ENCODE measurements around the gene MAPK14. TPM values are rescaled to one million over a fixed set of nuclear protein-coding genes. Genes with fewer than 3 reads are reported as not detected.
A peak's percentile ranks its signal among the peaks of the same experiment; 100 is the strongest.
"Not testable (repeated sequence)": the region's sequence is repeated elsewhere in the genome, so short reads cannot be mapped to it uniquely, and the experiment has no call there.

Gene MAPK14
- 60.4 and 70.7 TPM in 2 replicates for total RNA-seq (2021)
- Bru-seq, nascent RNA: percentile 89 among the genes with signal in this experiment
- BruChase-seq, experiment 1, labeled RNA remaining after a 2-hour chase: percentile 90 among the genes with signal in this experiment
- percentile 82 among the genes with signal in this experiment for BruChase-seq, experiment 2, labeled RNA remaining after a 6-hour chase
- long read RNA-seq, full-length matches to known transcripts: 46 of 61 reads
- long read RNA-seq, partial matches to known transcripts: 3 of 61 reads
- long read RNA-seq, other reads (novel, unspliced or antisense): 12 of 61 reads

DNA sequence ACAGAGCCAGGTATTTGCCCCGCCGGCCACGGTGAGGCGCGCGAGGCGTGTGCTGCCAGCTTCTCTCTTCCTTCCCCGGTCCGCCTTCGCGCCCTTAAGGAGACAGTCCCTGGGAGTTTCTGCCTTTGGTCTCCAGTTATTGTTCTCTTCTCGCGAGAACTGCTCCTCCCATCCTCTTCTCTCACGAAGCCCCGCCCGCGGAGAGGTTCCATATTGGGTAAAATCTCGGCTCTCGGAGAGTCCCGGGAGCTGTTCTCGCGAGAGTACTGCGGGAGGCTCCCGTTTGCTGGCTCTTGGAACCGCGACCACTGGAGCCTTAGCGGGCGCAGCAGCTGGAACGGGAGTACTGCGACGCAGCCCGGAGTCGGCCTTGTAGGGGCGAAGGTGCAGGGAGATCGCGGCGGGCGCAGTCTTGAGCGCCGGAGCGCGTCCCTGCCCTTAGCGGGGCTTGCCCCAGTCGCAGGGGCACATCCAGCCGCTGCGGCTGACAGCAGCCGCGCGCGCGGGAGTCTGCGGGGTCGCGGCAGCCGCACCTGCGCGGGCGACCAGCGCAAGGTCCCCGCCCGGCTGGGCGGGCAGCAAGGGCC is at the start of gene MAPK14:
TSS of gene MAPK14 (plus strand) at position 308 of the 587 bp plus-strand sequence. CDS start 350 bp downstream, outside the sequence.
- Histone ChIP-seq H3K27ac (peak within 1 kb of the TSS; percentile 87), H3K4me2 (peak within 1 kb of the TSS; percentile 96), H3K27me3 (ENCODE audit: insufficient read depth, low read depth) (no peaks in the 10 kb centered on the region), H3K36me3 (ENCODE audit: low read depth) (peaks cover 2% of the 10 kb centered on the region; the same call in 1 of the 2 replicates), H2AFZ (peak within 1 kb of the TSS; percentile 95), H4K20me1 (ENCODE audit: insufficient read depth) (0 out of 2 replicates have a peak, but pooled peaks cover 4% of the 10 kb centered on the region), H3F3A (ENCODE audit: insufficient read depth, low read depth) (peaks cover 19% of the 10 kb centered on the region; the same call in 1 of the 2 replicates), H3K9me2 (ENCODE audit: insufficient read depth) (no peaks in the 10 kb centered on the region), H3K4me1 (replicated peaks; ENCODE audit: insufficient read depth) (peaks cover 8% of the 10 kb centered on the region), H3K9me3 (ENCODE audit: insufficient read depth, low read depth) (no peaks in the 10 kb centered on the region), H3K4me3 (peak within 1 kb of the TSS; percentile 85), H3K79me2 (ENCODE audit: low read depth) (peaks cover 50% of the 10 kb centered on the region)
- intact Hi-C loops (cut with micrococcal nuclease; ENCODE audit: unreplicated experiment): loop anchor here (1.0 to 5.0 kb wide), 6 partner anchors 55 to 590 kb away; partner anchors contain the start of genes BRPF3 and SRPK1
- peak; percentile 98 for DNase-seq
- ChIA-PET CTCF (interaction anchor here (0.6 to 0.7 kb wide), 4 partner anchors 38 to 733 kb away, joined by 3 to 6 read pairs (median 4); no protein-coding TSS in a partner anchor), POLR2A (ENCODE audit: unreplicated experiment) (interaction anchor here (0.6 to 1.0 kb wide), 5 partner anchors 105 to 1230 kb away, joined by 3 to 6 read pairs (median 5); partner anchors contain the start of gene TBC1D22B)
- no peak for TF ChIP-seq EZH2 (IDR thresholded peaks at IDR 0.05; ENCODE audit: low read depth)
- TF ChIP-seq, protein P1, sequence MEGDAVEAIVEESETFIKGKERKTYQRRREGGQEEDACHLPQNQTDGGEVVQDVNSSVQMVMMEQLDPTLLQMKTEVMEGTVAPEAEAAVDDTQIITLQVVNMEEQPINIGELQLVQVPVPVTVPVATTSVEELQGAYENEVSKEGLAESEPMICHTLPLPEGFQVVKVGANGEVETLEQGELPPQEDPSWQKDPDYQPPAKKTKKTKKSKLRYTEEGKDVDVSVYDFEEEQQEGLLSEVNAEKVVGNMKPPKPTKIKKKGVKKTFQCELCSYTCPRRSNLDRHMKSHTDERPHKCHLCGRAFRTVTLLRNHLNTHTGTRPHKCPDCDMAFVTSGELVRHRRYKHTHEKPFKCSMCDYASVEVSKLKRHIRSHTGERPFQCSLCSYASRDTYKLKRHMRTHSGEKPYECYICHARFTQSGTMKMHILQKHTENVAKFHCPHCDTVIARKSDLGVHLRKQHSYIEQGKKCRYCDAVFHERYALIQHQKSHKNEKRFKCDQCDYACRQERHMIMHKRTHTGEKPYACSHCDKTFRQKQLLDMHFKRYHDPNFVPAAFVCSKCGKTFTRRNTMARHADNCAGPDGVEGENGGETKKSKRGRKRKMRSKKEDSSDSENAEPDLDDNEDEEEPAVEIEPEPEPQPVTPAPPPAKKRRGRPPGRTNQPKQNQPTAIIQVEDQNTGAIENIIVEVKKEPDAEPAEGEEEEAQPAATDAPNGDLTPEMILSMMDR (conservative IDR thresholded peaks at IDR 0.05): peak; percentile 75
- BruUV-seq (replicated peaks): no TSS peak

DNA sequence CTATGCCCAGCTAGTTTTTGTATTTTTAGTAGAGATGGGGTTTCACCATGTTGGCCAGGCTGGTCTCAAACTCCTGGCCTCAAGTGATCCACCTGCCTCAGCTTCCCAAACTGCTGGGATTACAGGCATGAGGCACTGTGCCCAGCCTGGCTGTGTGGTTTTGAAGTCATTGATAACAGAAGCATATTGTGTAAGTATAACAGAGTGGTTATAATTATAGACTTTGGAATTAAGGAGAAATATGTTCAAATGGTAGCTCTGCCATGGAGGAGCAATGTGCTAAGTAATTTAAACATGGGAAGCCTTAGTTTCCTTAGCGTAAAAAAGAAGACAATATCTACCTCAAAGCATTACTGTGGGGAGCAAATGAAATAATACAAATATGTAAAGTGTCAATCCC is 47.5 kb upstream of the MAPK14 start:
- CTCF ChIA-PET; H3K9me3 ChIP-seq (ENCODE audit: insufficient read depth, low read depth); H3K4me3 ChIP-seq; H3K9me2 ChIP-seq (ENCODE audit: insufficient read depth); H3K4me1 ChIP-seq (replicated peaks; ENCODE audit: insufficient read depth); H3K4me2 ChIP-seq; DNase-seq; H3K79me2 ChIP-seq (ENCODE audit: low read depth); H3K36me3 ChIP-seq (ENCODE audit: low read depth); H3K27me3 ChIP-seq (ENCODE audit: insufficient read depth, low read depth); H3F3A ChIP-seq (ENCODE audit: insufficient read depth, low read depth); H3K27ac ChIP-seq; H4K20me1 ChIP-seq (ENCODE audit: insufficient read depth); intact Hi-C loops (cut with micrococcal nuclease; ENCODE audit: unreplicated experiment); BruUV-seq (replicated peaks); H2AFZ ChIP-seq: not testable (repeated sequence)
- POLR2A ChIA-PET (ENCODE audit: unreplicated experiment): interaction anchor here (0.6 kb wide), 1 partner anchor 39 kb away, joined by 3 read pairs; no protein-coding TSS in a partner anchor

GRCh38 chr6:35980991-35981645 is 46.5 kb upstream of the MAPK14 start:
- POLR2A ChIA-PET (ENCODE audit: unreplicated experiment): no interaction called here
- no peak for DNase-seq

More at GRCh38 chr6:35980991-35981645, 46.5 kb upstream of the MAPK14 start:
- no peak overlapping the region for H3K4me3 ChIP-seq
- no peak overlapping the region for H3K4me2 ChIP-seq
- BruUV-seq (replicated peaks): no TSS peak
- H3K27ac ChIP-seq: no peak overlapping the region
- H3F3A ChIP-seq (ENCODE audit: insufficient read depth, low read depth): no peaks in the 10 kb centered on the region
- no peaks in the 10 kb centered on the region for H3K9me2 ChIP-seq (ENCODE audit: insufficient read depth)
- no peaks in the 10 kb centered on the region for H3K79me2 ChIP-seq (ENCODE audit: low read depth)
- H3K36me3 ChIP-seq (ENCODE audit: low read depth): no peaks in the 10 kb centered on the region
- intact Hi-C loops (cut with micrococcal nuclease; ENCODE audit: unreplicated experiment): no loop called here
- H3K9me3 ChIP-seq (ENCODE audit: insufficient read depth, low read depth): no peaks in the 10 kb centered on the region
- TF ChIP-seq, protein P1 (conservative IDR thresholded peaks at IDR 0.05): no peak
- no peak for TF ChIP-seq EZH2 (IDR thresholded peaks at IDR 0.05; ENCODE audit: low read depth)
- no peaks in the 10 kb centered on the region for H3K4me1 ChIP-seq (replicated peaks; ENCODE audit: insufficient read depth)
- H2AFZ ChIP-seq: no peak overlapping the region
- no peaks in the 10 kb centered on the region for H3K27me3 ChIP-seq (ENCODE audit: insufficient read depth, low read depth)
- CTCF ChIA-PET: no interaction called here
- H4K20me1 ChIP-seq (ENCODE audit: insufficient read depth): no peaks in the 10 kb centered on the region

Measured in PC-9 (cell line).